Measurements from ENCODE around the gene ZC3H7B.

ZC3H7B gene

DNA sequence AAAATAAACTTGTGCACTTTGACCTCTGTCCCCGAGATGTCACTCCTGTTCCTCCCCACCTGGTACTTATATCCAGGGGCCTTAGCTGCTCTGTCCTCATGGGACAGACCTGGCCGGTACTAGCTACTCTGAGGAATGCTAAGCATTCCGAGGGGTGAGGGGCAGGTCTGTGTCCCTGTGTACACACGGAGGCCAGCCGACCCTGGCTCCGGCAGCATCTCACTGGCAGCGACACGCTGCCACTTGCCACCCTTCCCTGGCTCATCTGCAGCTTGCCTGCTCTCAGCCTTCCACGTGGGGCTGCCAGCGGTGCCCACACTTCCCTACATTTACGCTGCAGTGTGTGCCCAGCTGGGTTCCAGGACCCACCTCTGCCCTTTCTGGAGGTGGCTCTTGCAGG, 58.8 kb downstream of the ZC3H7B start:
- H3K4me3 ChIP-seq (ENCODE audit: low read depth, low read length), result no peak overlapping the region
- no peak for DNase-seq (ENCODE audit: low read depth)
- TF ChIP-seq, protein P1, sequence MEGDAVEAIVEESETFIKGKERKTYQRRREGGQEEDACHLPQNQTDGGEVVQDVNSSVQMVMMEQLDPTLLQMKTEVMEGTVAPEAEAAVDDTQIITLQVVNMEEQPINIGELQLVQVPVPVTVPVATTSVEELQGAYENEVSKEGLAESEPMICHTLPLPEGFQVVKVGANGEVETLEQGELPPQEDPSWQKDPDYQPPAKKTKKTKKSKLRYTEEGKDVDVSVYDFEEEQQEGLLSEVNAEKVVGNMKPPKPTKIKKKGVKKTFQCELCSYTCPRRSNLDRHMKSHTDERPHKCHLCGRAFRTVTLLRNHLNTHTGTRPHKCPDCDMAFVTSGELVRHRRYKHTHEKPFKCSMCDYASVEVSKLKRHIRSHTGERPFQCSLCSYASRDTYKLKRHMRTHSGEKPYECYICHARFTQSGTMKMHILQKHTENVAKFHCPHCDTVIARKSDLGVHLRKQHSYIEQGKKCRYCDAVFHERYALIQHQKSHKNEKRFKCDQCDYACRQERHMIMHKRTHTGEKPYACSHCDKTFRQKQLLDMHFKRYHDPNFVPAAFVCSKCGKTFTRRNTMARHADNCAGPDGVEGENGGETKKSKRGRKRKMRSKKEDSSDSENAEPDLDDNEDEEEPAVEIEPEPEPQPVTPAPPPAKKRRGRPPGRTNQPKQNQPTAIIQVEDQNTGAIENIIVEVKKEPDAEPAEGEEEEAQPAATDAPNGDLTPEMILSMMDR (IDR thresholded peaks at IDR 0.05; ENCODE audit: control insufficient read depth, extremely low read depth, insufficient read depth), result no peak

DNA sequence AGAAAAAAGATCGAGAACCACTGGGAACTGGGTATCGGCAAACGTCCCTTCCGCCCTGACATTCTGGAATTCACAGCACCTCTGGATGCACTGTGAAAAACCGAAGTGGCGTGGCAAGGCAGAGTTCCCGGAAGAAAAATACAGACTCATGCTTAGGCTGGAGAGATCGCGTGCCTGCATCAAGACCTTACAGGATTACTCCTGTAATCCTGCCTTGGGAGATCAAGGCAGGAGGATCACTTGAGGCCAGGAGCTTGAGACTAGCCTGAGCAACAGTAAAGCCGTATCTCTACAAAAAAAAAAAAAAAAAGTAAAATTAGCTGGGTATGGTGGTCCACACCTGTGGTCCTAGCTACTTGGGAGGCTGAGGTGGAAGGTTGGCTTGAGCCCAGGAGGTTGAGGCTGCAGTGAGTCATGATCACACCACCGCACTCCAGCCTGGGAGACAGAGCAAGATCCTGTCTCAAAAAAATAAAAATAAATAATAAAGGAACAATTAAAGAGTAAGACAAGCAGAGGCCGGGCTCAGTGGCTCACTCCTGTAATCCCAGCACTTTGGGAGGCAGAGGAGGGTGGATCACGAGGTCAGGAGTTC, 60.5 kb downstream of the ZC3H7B start:
- H3K4me3 ChIP-seq (ENCODE audit: low read depth, low read length), result no peak overlapping the region
- DNase-seq (ENCODE audit: low read depth), result no peak
- TF ChIP-seq, protein P1 (IDR thresholded peaks at IDR 0.05; ENCODE audit: control insufficient read depth, extremely low read depth, insufficient read depth), result no peak

DNA sequence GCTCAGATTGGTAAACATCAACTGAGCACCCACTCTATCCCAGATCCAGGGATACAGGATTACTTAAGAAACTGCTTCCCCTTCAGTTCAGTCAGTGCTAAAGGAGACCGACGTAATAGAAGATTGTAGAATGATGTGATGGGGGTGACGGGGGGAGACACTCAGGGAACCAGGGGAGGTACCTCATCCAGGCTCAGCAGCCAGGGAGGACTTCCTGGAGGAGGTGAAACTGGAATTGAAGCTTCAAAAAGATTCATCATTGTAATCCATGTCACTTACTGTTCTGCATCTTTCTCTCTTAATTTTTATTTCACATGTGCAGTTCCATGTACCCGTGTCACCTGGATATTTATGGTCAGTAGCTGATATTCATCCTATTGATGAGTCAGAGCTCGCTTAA, 61.3 kb downstream of the ZC3H7B start:
- DNase-seq (ENCODE audit: low read depth), result no peak
- TF ChIP-seq, protein P1 (IDR thresholded peaks at IDR 0.05; ENCODE audit: control insufficient read depth, extremely low read depth, insufficient read depth), result no peak

DNA sequence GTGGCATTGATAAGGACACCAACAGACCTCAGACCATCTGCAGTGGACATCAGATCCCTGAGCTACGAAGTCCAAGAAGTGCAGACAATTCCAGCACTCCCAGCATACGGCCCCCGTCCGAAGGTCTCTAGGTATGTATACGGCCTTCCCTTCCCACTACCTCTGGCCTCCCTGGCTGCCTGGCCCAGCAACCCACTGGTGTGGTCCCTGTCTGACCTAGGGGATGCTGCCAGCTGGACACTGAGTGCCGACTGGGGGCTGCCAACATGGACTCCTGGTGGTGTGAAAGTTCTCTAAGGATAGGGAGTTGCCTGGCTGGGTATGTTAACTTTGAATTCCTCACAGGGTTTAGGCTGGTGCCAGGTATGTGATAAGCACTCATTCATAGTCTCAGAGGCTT, 62.9 kb downstream of the ZC3H7B start:
- TF ChIP-seq, protein P1 (IDR thresholded peaks at IDR 0.05; ENCODE audit: control insufficient read depth, extremely low read depth, insufficient read depth), result no peak
- H3K4me3 ChIP-seq (ENCODE audit: low read depth, low read length), result no peak overlapping the region
- no peak for DNase-seq (ENCODE audit: low read depth)

More for the DNA sequence above, 61.3 kb downstream of the ZC3H7B start:
- H3K4me3 ChIP-seq (ENCODE audit: low read depth, low read length), result no peak overlapping the region

DNA sequence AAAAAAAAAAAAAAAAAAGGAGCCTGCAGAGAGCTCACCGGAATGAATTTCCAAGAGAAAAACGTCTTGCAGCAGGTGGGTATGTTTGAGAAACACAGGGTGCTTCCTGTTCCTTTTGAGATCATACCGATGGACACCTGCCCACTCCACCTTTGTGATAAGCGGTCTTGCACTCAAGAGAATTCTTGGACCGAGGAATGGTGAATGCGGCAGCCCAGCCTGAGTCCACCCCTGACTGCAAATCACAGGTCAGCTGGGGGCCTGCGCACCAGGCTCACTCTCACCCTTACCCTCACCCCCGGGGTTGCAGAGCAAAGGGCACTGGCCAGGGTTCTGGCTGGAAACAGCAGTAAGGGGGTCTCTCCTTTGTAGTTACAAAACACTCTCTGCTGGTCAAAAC, 63.6 kb downstream of the ZC3H7B start:
- TF ChIP-seq, protein P1 (IDR thresholded peaks at IDR 0.05; ENCODE audit: control insufficient read depth, extremely low read depth, insufficient read depth), result no peak
- DNase-seq (ENCODE audit: low read depth), result no peak
- H3K4me3 ChIP-seq (ENCODE audit: low read depth, low read length), result no peak overlapping the region

DNA sequence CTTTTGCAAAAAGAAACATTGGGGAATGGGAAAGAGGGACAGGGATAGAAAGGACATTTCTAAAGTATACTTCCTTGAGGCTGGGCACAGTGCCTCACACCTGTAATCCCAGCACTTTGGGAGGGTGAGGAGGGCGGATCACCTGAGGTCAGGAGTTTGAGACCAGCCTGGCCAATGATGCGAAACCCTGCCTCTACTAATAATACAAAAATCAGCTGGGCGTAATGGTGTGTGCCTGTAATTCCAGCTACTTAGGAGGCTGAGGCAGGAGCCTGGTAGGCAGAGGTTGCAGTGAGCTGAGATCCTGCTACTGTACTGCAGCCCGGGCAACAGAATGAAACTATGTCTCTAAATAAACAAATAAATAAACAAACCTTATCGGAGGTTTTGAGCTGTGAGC, 64.1 kb downstream of the ZC3H7B start:
- DNase-seq (ENCODE audit: low read depth), result no peak
- TF ChIP-seq, protein P1 (IDR thresholded peaks at IDR 0.05; ENCODE audit: control insufficient read depth, extremely low read depth, insufficient read depth), result no peak
- H3K4me3 ChIP-seq (ENCODE audit: low read depth, low read length), result no peak overlapping the region
